GM18861 (cell line): ENCODE results near the gene MAP6.

Experiments
- ATAC-seq: cut with Tn5 transposase; IDR thresholded peaks from one replicate; pipeline ENCODE4 v1.9.1; 2021; ENCODE audit not compliant: unreplicated experiment

The MAP6 gene

DNA sequence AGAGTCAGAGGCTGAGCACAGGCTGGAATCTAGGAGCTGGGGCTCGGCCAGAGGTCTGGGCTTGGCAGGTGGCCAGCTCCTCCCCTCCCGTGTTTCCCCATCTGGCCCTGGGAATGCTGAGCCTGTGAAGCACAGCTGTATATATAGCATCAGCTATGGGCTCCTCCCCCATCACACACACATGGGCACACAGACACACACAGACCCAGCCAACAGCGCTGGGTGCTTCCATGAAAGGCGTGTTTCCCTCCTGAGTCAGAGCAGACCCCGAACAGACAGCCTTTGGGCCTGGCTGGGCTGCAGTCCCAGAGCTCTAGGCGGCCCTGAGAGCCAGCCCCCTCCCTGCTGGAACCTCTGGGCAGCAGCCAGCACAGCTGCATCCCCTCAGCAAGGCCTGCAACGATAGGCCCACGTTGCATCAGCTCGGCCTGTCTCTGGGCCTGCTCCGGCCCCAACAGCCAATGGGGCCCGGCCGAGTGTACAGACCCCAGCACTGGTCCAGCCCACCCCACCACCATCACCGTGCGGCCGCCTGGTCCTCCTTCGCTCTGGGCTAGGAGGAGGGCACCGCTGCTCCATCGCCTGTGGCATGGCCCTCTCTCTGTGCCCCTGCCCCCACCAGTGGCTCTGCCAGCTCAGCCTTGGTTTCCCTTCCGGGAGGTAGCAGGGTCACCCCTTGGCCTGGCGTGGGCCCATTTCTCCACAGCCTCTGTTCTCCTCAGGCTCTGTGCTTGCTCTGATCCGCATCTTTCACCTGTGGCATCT, 114.4 kb downstream of the MAP6 start:
- no peak for ATAC-seq

DNA sequence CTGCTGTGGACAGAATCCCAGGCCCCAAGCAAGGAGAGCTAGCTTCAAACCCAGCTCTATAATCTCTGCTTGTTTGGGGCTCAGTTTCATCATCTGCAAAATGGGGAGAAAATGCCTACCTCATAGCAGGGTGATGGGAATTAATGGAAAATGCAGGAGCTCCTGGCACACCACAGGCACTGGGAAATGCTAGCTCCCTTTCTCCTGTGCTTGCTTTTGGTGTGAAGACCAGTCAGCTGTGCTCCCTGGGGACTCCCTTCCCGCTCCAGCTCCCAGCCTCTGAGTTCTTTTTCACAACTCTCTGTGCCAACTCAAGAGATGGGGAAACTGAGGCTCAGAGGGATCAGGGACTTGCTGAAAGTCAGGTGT, 115.0 kb downstream of the MAP6 start:
- no peak for ATAC-seq

DNA sequence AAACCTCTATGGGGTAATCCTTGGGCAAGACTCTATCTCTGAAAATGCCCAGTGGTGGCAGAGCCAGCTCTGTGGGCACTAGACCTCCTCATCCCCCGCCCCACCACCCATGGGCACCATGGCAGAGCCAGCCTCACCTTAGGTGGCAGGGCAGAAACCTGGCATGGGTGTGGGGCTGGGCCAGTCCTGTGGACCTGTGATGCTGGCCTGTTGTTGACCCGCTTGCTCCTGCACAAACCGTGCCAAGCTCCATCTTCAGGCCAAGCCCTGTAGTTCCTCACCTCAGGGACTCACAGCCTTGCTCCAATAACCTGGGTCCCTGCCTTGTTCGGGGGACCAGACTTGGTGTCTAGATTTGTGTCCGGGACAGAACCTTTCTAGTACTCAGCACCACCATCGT, 115.7 kb downstream of the MAP6 start:
- ATAC-seq: no peak

DNA sequence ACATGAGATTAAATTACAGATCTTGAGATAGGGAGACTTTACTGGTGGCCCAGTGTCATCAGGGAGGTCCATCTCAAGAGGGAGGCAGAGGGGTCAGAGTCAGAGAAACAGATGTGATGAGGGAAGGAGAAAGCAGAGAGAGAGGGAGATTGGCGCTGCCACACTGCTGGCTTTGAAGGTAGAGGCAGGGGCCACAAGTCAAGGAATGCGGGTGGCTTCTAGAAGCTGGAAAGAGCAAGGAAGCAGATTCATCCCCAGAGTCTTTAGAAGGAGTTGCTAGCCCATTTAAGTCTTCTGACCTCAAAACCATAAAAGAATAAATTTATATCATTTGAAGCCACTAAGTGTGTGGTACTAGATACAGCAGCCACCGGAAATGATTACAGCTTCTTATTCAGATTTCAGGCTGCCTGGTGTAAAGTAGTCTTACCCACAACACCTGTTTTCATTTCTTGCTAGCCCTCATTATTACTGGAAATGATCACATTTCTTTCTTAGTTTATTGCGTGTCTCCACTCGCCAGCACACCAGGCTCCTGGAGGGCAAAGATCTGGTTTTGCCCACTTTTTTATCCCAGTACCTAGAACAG, 119.4 kb downstream of the MAP6 start:
- no peak for ATAC-seq

DNA sequence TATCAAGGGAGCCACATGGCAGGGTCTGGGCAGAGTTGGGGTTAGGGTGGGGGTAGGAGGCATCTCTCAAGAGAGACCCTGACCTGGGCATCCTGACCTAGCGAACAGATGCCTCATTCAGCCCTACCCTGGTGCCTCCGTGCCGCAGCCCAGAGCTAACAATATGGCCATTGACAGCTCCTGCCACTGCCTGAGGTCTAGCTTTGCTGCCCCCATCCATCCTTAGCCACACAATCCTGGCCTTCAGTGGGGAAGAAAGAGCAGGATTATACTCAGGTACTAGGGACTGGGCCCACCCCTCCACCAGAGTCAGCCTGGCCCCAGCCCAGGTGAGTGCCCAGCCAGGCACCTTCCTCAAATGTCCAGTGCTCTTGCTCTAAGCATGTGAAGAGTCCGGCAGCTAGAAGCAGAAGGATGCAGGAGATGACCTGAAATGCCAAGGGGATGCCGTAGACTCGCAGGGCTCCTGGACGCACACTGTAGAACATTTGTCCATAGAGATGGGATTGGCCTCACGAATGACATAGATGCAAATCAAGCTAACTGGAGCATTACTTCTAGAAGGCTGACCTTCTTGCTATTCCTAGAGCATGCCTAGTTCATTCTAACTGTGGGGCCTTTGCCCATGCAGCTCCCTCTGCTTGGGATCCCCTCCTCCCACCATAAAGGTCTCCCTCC, 120.1 kb downstream of the MAP6 start:
- ATAC-seq: no peak

DNA sequence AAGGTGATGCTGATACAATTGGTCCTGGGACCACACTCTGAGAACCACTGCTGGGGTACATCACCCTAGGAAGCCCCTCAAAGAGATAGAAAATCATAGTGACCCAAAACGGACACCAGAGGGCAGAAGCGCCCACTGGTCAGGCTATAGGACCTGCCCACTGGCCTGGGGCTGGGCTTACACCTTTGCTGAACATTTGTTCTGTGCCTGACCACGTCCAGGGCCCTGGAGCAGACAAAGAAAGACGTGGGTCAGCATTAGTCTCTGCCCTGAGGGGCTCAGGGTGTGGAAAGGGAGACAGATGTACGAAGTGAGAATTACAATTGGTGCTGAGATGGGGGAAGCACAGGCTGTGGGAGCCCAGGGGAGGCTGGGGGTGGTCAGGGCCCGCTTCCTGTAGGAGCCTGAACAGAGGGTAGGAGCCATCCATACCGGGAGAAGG, 121.2 kb downstream of the MAP6 start:
- no peak for ATAC-seq

DNA sequence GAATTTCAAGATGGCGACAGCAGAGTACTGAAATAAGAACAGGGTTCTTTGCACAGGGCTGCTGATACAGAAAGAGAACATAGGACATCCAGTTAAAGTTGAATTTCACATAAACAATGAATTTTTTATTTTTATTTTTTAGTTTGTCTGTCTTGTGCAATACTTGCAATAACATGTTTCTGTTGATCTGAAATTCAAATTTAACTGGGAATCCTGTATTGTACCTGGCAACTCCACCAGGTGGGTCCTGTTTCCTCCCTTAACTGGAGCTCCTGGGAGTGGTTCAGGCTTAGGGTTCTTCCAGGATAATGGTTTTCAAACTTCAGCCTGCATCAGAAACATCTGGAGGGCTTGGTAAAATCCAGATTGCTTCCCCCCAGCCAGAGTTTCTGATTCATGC, 121.7 kb downstream of the MAP6 start:
- ATAC-seq: no peak

DNA sequence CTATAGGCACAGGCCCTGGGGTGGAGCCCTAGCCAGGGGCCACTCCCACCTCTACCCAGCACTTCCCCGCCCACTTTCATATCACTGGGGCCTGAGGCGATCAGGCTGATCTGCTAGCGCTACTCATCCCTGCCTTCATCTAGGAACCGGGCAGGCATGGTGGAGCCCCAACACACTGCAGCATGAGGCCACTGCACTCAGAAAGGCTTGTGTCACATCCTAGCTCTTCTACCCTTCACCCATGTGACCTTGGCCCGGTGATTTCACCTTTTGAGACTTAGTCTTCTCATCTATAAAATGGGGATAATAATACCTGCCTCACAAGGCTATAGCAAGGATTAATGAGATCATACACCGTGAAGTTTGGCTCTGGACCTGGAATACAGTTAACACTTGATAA, 125.0 kb downstream of the MAP6 start:
- ATAC-seq: no peak

DNA sequence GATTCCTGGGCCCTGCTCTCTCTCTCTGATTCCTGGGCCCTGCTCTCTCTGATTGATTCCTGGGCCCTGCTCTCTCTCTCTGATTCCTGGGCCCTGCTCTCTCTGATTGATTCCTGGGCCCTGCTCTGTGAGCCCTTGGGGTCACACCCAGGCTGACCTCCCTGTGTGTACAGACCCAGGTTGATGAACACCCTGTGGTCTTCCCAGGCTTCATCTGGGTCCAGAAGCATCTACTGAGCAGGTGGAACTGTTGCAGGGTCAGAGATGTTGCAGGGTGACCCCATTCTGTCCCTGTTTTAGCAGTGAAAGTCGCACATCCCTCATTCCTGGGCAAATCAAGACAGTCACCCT, 126.8 kb downstream of the MAP6 start:
- ATAC-seq: no peak

DNA sequence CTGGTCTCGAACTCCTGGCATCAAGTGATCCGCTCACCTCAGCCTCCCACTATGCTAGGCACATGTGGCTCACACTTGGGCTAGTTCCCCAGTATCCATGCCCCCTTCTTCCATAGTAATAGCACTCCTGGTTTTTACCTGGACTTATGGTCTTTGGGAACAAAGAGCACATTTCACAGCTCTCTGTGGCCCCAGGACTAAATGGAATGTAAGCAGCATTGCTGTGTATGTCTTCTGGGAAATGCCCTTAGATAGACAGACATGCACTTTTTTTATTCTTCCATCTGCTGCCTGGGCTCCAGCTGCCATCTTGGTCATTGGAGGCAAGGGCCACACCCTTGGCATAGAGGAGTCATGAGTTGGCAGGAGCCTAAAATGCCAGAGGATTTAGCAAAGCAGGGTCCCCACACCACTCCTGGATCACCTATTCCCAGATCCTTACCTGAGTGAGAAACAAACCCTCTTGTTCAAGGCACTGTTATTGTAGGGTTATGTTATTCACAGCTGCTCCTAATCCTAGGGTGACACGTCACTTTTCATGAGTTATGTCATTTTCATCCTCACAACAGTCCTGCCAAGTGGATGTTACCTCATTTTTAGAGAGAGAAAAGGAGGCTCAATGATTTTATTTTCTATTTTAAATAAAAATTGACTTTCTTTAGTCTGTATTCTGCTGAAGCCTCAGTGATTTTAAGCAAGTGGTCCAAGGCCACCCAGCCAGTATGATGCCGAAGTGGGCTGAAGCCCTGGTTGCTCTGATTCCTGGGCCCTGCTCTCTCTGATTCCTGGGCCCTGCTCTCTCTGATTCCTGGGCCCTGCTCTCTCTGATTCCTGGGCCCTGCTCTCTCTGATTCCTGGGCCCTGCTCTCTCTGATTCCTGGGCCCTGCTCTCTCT, 127.4 kb downstream of the MAP6 start:
- ATAC-seq: no peak

DNA sequence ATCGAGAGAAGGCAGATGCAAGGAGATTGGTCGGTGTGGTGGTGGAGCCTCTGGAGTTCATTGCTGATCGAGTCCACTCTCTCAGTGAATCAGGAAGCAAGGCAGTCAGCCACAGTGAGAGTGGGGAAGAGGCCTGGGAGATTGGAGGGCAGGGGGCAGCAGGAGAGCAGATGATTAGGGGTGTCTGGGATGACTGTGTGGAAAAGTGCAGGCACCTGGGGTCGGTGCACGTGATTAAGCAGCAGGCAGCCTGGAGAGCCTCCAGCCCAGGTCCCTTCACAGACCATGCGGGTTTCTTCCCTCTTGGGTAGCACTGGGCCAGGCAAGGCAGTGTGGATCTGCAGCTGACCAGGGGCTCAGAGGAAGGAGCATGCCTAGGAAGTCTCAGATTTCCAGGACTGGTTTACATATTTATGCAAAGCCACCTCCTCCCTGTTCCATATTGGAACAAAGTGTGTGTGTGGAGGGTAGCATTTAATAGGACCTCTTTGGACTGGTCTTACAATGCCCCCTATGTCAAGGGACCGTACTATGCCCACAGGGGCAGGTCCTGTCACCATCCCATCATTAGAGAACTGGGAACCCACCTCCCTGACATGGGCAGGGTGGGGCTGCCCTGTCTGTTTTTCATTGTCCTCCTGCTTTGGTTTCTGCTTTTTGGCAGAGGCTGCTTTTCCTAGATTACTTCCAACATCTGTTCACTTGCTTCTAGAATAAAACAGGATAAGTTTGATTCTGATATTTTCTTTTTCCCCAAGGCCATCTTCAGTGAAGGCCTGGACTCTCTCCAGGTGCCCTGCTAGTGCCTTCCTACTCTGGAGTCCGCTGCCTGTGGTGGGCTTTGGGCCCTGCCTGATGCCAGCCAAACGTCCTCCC, 129.1 kb downstream of the MAP6 start:
- no peak for ATAC-seq

DNA sequence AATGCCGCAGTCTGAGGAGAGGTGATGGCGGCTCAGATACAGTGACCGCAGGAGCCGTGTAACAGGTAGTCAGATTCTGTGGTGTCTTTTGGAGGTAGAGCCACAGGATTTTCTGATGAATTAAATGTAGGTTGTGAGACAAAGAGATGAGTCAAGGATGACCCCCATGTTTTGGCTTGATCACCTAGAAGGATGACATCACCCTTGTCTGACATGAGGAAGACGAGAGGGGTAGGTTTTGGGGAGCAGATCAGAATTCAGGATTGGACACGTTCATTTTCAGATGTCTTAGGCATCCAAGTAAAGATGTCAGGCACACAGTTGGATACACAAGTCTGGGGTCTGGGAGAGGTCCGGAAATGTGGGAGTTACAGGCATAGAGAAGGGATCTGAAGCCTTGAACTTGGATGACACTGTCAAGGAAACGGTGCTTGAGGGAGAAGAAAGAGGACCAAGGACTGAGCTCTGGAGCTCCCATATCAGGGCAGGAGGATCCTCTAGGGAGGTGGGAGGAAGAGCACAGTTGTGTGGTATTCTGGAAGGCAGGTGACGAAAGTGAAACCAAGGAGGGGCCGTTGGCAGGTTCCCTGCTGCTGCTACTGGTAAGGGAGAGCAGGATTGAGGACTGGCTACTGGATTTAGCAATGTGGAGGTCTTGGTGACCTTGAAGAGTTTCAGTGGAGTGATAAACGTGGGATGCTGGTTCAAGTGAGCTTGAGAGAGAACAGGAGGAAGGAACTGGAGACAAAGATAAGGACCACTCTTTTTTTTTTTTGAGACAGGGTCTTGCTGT, 130.5 kb downstream of the MAP6 start:
- no peak for ATAC-seq

DNA sequence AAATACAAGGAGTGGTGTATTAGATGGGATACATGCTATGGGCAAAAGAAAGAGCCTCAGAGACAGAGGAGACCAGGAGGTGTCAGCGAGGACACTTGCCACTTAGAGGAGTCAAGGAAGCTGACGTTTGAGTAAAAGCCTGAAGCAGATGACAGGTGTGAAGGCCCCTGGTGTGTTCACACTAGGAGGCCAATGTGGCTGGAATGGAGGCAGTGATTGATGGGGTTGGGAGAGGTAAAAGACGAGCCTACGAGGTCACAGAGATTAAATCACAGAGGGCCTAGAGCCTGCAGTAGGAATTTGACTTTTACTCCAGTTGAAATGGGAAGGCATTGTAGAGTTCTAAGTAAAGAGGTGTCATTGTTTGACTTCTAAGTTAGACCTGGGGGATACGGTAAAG, 131.1 kb downstream of the MAP6 start:
- no peak for ATAC-seq
